ENCODE measurements around the gene GPBAR1. TPM values are rescaled to one million over a fixed set of nuclear protein-coding genes. Genes with fewer than 3 reads are reported as not detected.

Gene GPBAR1
- total RNA-seq, 1 experiment from 2014 or later, result 0.20 TPM

GRCh38 chr2:218273908-218274249, 13.1 kb downstream of the GPBAR1 start:
- H3K4me3 Mint-ChIP-seq, result no peak overlapping the region
- H3K9me3 Mint-ChIP-seq, result no peaks in the 10 kb centered on the region
- no peak for DNase-seq (ENCODE audit: low spot score)
- no peak for TF ChIP-seq SMAD3 (CRISPR knock-in tag; IDR thresholded peaks at IDR 0.05; ENCODE audit: borderline replicate concordance)
- TF ChIP-seq CBFB (CRISPR knock-in tag; IDR thresholded peaks at IDR 0.05; ENCODE audit: low read depth), result no peak
- no peak for TF ChIP-seq HMGA2 (CRISPR knock-in tag; IDR thresholded peaks at IDR 0.05)
- TF ChIP-seq ATF1 (CRISPR knock-in tag; IDR thresholded peaks at IDR 0.05), result no peak
- no peak for TF ChIP-seq ARID4B (CRISPR knock-in tag; IDR thresholded peaks at IDR 0.05; ENCODE audit: borderline replicate concordance)
- TF ChIP-seq MYBL2 (CRISPR knock-in tag; IDR thresholded peaks at IDR 0.05), result no peak
- TF ChIP-seq CDX4 (CRISPR knock-in tag; IDR thresholded peaks at IDR 0.05; ENCODE audit: borderline replicate concordance), result no peak
- no peak for TF ChIP-seq MXD4 (CRISPR knock-in tag; IDR thresholded peaks at IDR 0.05; ENCODE audit: borderline replicate concordance)
- TF ChIP-seq JUN (CRISPR knock-in tag; IDR thresholded peaks at IDR 0.05), result no peak
- TF ChIP-seq PRRX2 (CRISPR knock-in tag; IDR thresholded peaks at IDR 0.05), result no peak
- no peak for TF ChIP-seq RELA (CRISPR knock-in tag; IDR thresholded peaks at IDR 0.05; ENCODE audit: borderline replicate concordance)
- no peak for TF ChIP-seq ZNF121 (CRISPR knock-in tag; IDR thresholded peaks at IDR 0.05)
- no peak for TF ChIP-seq PREB (CRISPR knock-in tag; IDR thresholded peaks at IDR 0.05; ENCODE audit: borderline replicate concordance)
- no peak for TF ChIP-seq HMGXB4 (CRISPR knock-in tag; IDR thresholded peaks at IDR 0.05)
- TF ChIP-seq ZNF396 (CRISPR knock-in tag; IDR thresholded peaks at IDR 0.05; ENCODE audit: borderline replicate concordance), result no peak
- TF ChIP-seq ZNF317 (CRISPR knock-in tag; IDR thresholded peaks at IDR 0.05; ENCODE audit: borderline replicate concordance, low read depth), result no peak
- no peak for TF ChIP-seq ZBTB21 (CRISPR knock-in tag; IDR thresholded peaks at IDR 0.05; ENCODE audit: borderline replicate concordance)
- H3K27ac Mint-ChIP-seq, result no peak overlapping the region
- no peak for ATAC-seq
- H3K36me3 Mint-ChIP-seq, result peaks cover 26% of the 10 kb centered on the region
- ChIA-PET POLR2A (no interaction called here), CTCF (interaction anchor here (0.6 to 4.4 kb wide), 10 partner anchors 10 to 121 kb away, joined by 3 to 52 read pairs (median 5); partner anchors contain the start of genes CATIP and TMBIM1)
- peaks cover 19% of the 10 kb centered on the region for H3K4me1 Mint-ChIP-seq
- no peaks in the 10 kb centered on the region for H3K27me3 Mint-ChIP-seq (ENCODE audit: low read depth)

- DNase-seq (ENCODE audit: low spot score) (no peak), ATAC-seq (no peak)
- POLR2A ChIA-PET, result interaction anchor here (0.8 kb wide), 1 partner anchor 12 kb away, joined by 3 read pairs; no protein-coding TSS in a partner anchor
- Mint-ChIP-seq H3K9me3 (no peaks in the 10 kb centered on the region), H3K27me3 (ENCODE audit: low read depth) (no peaks in the 10 kb centered on the region), H3K27ac (no peak overlapping the region), H3K4me1 (peaks cover 14% of the 10 kb centered on the region), H3K36me3 (peaks cover 23% of the 10 kb centered on the region), H3K4me3 (no peak overlapping the region)
- CTCF ChIA-PET, result interaction anchor here (1.1 to 1.2 kb wide), 3 partner anchors 17 to 44 kb away, joined by 3 to 5 read pairs (median 5); partner anchors contain the start of gene TMBIM1
- no peak for TF ChIP-seq MLX (CRISPR knock-in tag; IDR thresholded peaks at IDR 0.05)
- no peak for TF ChIP-seq NFATC4 (CRISPR knock-in tag; IDR thresholded peaks at IDR 0.05)
- TF ChIP-seq NR3C1 (CRISPR knock-in tag; conservative IDR thresholded peaks at IDR 0.05; ENCODE audit: low read depth), result no peak
- TF ChIP-seq GABPB1 (CRISPR knock-in tag; IDR thresholded peaks at IDR 0.05), result no peak
- no peak for TF ChIP-seq ETV6 (CRISPR knock-in tag; IDR thresholded peaks at IDR 0.05)
- TF ChIP-seq ZNF512 (CRISPR knock-in tag; IDR thresholded peaks at IDR 0.05; ENCODE audit: borderline replicate concordance), result no peak
- no peak for TF ChIP-seq CBFB (CRISPR knock-in tag; IDR thresholded peaks at IDR 0.05; ENCODE audit: low read depth)
- TF ChIP-seq MYBL2 (CRISPR knock-in tag; IDR thresholded peaks at IDR 0.05), result no peak
- no peak for TF ChIP-seq TEAD4 (CRISPR knock-in tag; IDR thresholded peaks at IDR 0.05)
- no peak for TF ChIP-seq MXD4 (CRISPR knock-in tag; IDR thresholded peaks at IDR 0.05; ENCODE audit: borderline replicate concordance)
- TF ChIP-seq ZNF219 (CRISPR knock-in tag; IDR thresholded peaks at IDR 0.05; ENCODE audit: borderline replicate concordance), result no peak
Measured at GRCh38 chr2:218274586-218274985, 13.8 kb downstream of the GPBAR1 start.
